A375 (cell line): ENCODE measurements around the gene GABRR3. TPM values are rescaled to one million over a fixed set of nuclear protein-coding genes. Genes with fewer than 3 reads are reported as not detected.

Experiments used
- total RNA-seq: library from RNA; depleted of rRNA; stranded (reverse); fragments of >200 nt; shearing (Covaris generic); gene quantifications from 2 replicates; pipeline ENCODE4 v1.2.3, GENCODE V29; 2014; rRNA removed

GABRR3 gene
- total RNA-seq: not detected in 2 replicates

DNA sequence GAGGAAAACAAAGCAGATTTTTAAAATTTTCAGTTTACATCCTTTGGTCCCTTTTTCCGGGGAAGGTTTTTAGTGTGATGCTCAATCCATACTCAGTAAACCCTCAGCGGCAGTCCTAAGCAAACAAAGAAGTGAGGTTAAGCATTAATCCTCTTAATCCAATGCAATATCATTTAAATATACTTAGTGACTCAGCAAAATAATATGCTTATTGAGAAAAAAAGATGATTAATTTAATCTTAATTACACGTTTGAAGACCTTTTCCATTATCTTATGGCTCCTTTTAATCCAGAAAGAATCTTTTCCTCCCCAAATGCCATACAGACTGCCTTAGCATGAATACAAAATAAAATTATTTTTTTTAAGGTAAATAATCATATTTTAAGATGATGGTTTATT, at the start of gene GABRR3:
GABRR3 (minus strand) TSS at position 108 of the 400 bp plus-strand sequence. CDS start 328 bp downstream, outside the sequence.

GRCh38 chr3:97971679-97972567, 63.2 kb downstream of the GABRR3 start, which contains the start of gene RIOX2:
Gene RIOX2, minus strand, starts transcription at chr3:97972431. Its CDS starts 4,838 bp downstream, at chr3:97967593.

Other genes with a start within 250 kb of the GABRR3 start
- gene CRYBG3, start 213.3 kb downstream of the GABRR3 start, total RNA-seq: 7.5 and 9.4 TPM in 2 replicates
- gene RIOX2, start 62.9 kb downstream of the GABRR3 start, total RNA-seq: 45.0 and 45.9 TPM in 2 replicates
- not detected in 2 replicates for gene OR5AC2, start 51.9 kb upstream of the GABRR3 start, total RNA-seq
- gene OR5H1, start 95.4 kb upstream of the GABRR3 start, total RNA-seq: not detected in 2 replicates
- gene OR5H14, start 112.2 kb upstream of the GABRR3 start, total RNA-seq: not detected in 2 replicates
- not detected in 2 replicates for gene OR5H15, start 131.4 kb upstream of the GABRR3 start, total RNA-seq
- not detected in 2 replicates for gene OR5H6, start 228.9 kb upstream of the GABRR3 start, total RNA-seq
- gene OR5H2, start 247.2 kb upstream of the GABRR3 start, total RNA-seq: not detected in 2 replicates